GM23248 (cell line): ENCODE measurements around the gene TJP3.

Experiments used
- EZH2 ChIP-seq: fragments of 200-600 bp; sonication (generic); IDR thresholded peaks from 2 replicates; pipeline ENCODE4 v1.6.1; 2018; ENCODE audit warnings: antibody characterized with exemption, mild to moderate bottlenecking; ENCODE audit not compliant: insufficient read depth, poor library complexity, severe bottlenecking
- EZH2phosphoT487 ChIP-seq: fragments of 200-600 bp; sonication (generic); IDR thresholded peaks from 2 replicates; pipeline ENCODE4 v1.6.1; 2018; ENCODE audit warnings: antibody characterized with exemption, moderate library complexity, mild to moderate bottlenecking, low read depth; ENCODE audit not compliant: insufficient read depth

DNA sequence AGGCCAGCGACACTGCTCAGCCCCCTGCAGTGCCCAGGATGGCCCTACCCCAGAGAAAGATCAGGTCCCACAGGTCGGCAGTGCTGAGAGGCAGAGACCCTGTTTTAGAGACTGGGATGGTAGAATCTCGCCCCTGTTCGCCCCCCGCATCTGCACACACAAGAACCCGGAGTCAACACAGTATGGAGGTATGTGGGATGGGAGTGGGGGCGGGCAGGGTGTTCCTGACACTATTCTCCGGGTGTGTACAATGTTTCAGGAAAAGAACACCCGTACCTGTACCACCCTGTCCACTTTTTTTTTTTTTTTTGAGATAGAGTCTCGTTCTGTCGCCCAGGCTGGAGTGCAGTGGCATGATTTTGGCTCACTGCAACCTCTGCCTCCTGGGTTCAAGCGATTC, 27.2 kb upstream of the TJP3 start:
- no peak for TF ChIP-seq EZH2
- TF ChIP-seq EZH2phosphoT487, result no peak
